Stimulated activated CD8-positive, alpha-beta memory T cell treated with anti-CD3 and anti-CD28 coated beads, Interleukin-15, amount 100 ng/mL, for 4 hours (primary cell): ENCODE measurements around the gene GNA12.
"Not testable (repeated sequence)": the region's sequence is repeated elsewhere in the genome, so short reads cannot be mapped to it uniquely, and the experiment has no call there.

Experiments
- DNase-seq, 2 donors: peaks; one replicate each; pipeline ENCODE4 v3.0.0-alpha.2; 2020; ENCODE audit warnings: low read depth in 2 of 2

Gene GNA12

GRCh38 chr7:2751086-2751485 is 93.0 kb downstream of the GNA12 start:
- DNase-seq: no peak

- no peak for DNase-seq
These were observed 94.1 kb downstream of the GNA12 start for GRCh38 chr7:2750004-2750407.

- not testable (repeated sequence) for DNase-seq
These were observed 95.4 kb downstream of the GNA12 start for GRCh38 chr7:2748684-2749083.

GRCh38 chr7:2743523-2744185 is 100.5 kb downstream of the GNA12 start:
- DNase-seq: not testable (repeated sequence)

- no peak for DNase-seq
These were observed 105.2 kb downstream of the GNA12 start for GRCh38 chr7:2738766-2739549.

GRCh38 chr7:2737771-2738540 is 106.2 kb downstream of the GNA12 start:
- no peak for DNase-seq

- DNase-seq: not testable (repeated sequence)
These were observed 106.9 kb downstream of the GNA12 start for GRCh38 chr7:2737005-2737743.

- DNase-seq: no peak
These were observed 107.6 kb downstream of the GNA12 start for GRCh38 chr7:2736411-2736914.

GRCh38 chr7:2735744-2736143 is 108.4 kb downstream of the GNA12 start:
- no peak for DNase-seq

- DNase-seq: no peak
These were observed 109.1 kb downstream of the GNA12 start for GRCh38 chr7:2734751-2735571.

GRCh38 chr7:2734084-2734686 is 109.9 kb downstream of the GNA12 start:
- DNase-seq: no peak

- no peak for DNase-seq
These were observed 111.0 kb downstream of the GNA12 start for GRCh38 chr7:2732959-2733584.

GRCh38 chr7:2732388-2732787 is 111.7 kb downstream of the GNA12 start:
- DNase-seq: no peak

- no peak for DNase-seq
These were observed 113.0 kb downstream of the GNA12 start for GRCh38 chr7:2730846-2731770.

GRCh38 chr7:2729893-2730716 is 114.0 kb downstream of the GNA12 start:
- DNase-seq: no peak

GRCh38 chr7:2729031-2729892 is 114.8 kb downstream of the GNA12 start:
- DNase-seq: no peak
